C4-2B (cell line): ENCODE measurements around the gene DIAPH2.
A peak's percentile ranks its signal among the peaks of the same experiment; 100 is the strongest.

Experiments
- H3K27ac ChIP-seq: fragments of 450-650 bp; 2 replicates; pipeline ENCODE4 v1.5.1; 2017
- CTCF ChIP-seq: fragments of 450-650 bp; conservative IDR thresholded peaks from 2 replicates; pipeline ENCODE4 v1.5.1; 2017; ENCODE audit warnings: mild to moderate bottlenecking
- ZFX ChIP-seq: fragments of 450-650 bp; IDR thresholded peaks from 2 replicates; pipeline ENCODE4 v1.6.1; 2017

DIAPH2 gene

GRCh38 chrX:96764864-96765263 is 80.2 kb downstream of the DIAPH2 start:
- no peak for TF ChIP-seq ZFX
- H3K27ac ChIP-seq: no peak overlapping the region

- TF ChIP-seq ZFX: no peak
- peak; percentile 53 for TF ChIP-seq CTCF
- H3K27ac ChIP-seq: no peak overlapping the region
Observed at GRCh38 chrX:96770315-96770714, 85.7 kb downstream of the DIAPH2 start.

GRCh38 chrX:96771486-96771885 is 86.8 kb downstream of the DIAPH2 start:
- TF ChIP-seq CTCF (no peak), ZFX (no peak)

GRCh38 chrX:96774116-96774515 is 89.5 kb downstream of the DIAPH2 start:
- H3K27ac ChIP-seq: no peak overlapping the region
- TF ChIP-seq CTCF (no peak), ZFX (no peak)

More at GRCh38 chrX:96771486-96771885, 86.8 kb downstream of the DIAPH2 start:
- H3K27ac ChIP-seq: no peak overlapping the region

DNA sequence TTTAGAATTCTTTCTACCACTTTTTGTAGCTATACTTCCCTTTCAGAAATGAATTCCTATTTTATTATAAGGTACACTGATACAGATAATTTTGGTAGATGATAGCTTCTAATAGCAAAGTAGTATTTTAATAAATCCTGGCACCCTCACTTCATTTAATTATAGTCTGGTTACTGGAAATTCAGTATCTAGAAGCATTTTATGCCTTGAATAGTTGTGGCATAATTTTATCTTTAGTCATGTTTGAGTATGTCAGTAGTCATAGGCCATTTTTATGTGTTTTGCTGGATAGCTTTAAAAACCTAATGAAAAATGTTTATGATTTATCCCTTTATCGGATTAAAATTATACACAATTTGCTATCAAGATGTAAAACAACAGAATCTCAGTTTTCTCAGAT is 92.3 kb downstream of the DIAPH2 start:
- TF ChIP-seq ZFX (no peak), CTCF (no peak)

DNA sequence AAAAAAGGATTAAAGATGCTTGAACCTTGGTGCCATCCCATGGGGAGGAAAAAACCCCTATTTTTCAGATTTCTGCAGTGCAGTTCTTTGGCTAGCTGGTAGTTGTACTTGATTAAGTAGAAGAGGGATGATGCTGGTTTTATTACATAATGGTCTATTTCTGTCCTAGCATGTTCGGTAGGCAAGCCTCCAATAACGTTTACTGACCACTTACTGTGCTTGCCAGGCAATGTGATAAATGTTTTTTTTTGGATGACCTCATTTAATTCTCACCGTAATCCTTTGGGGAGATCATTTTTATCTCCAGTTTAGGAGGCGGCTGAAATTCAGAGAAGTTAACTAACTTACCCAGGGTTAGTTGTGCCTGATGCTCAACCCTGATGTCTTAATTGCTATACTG is 106.9 kb downstream of the DIAPH2 start:
- TF ChIP-seq ZFX (no peak), CTCF (no peak)
- H3K27ac ChIP-seq: no peak overlapping the region

More for the DNA sequence above, 92.3 kb downstream of the DIAPH2 start:
- H3K27ac ChIP-seq: no peak overlapping the region

DNA sequence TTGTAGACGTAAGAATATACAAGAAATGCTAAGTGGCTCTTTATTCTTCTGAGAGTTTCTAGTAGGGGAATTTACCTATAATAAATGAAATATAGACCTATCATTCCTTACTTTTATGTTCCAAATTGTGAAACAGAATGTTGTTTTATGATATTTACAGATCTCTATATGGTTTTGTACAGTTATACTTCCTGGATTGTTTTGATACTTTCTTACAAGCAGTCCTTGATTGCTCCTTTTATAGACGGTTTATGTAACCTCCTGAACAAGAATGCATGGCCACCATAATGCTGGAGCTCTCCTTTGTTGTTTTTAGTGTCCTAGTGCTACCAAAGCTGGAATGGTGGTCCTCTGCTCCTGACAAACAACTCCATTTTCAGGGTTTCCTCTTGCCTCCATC is 107.4 kb downstream of the DIAPH2 start:
- H3K27ac ChIP-seq: no peak overlapping the region
- no peak for TF ChIP-seq ZFX
- no peak for TF ChIP-seq CTCF

GRCh38 chrX:96798982-96799381 is 114.3 kb downstream of the DIAPH2 start:
- H3K27ac ChIP-seq: no peak overlapping the region
- TF ChIP-seq ZFX: no peak
- TF ChIP-seq CTCF: no peak
